Measurements from ENCODE around the gene PTPRG.

The PTPRG gene

GRCh38 chr3:61875976-61876671 is 314.8 kb downstream of the PTPRG start:
- TF ChIP-seq CTCF (IDR thresholded peaks at IDR 0.05; ENCODE audit: low read depth, low read length, missing control alignments), result no peak
- in situ Hi-C loops (cut with HindIII; ENCODE audit: low pct_ligation_motif_present, low sequenced_read_pairs), result no loop called here
- no peak overlapping the region for H3K4me3 ChIP-seq (ENCODE audit: low read depth, low read length)
- H3K27me3 ChIP-seq (replicated peaks), result no peaks in the 10 kb centered on the region
- no peaks in the 10 kb centered on the region for H3K36me3 ChIP-seq (replicated peaks)
- no peak overlapping the region for H3K27ac ChIP-seq
- no peak for DNase-seq

- H3K36me3 ChIP-seq (replicated peaks), result no peaks in the 10 kb centered on the region
- DNase-seq, result no peak
- H3K4me3 ChIP-seq (ENCODE audit: low read depth, low read length), result no peak overlapping the region
- TF ChIP-seq CTCF (IDR thresholded peaks at IDR 0.05; ENCODE audit: low read depth, low read length, missing control alignments), result no peak
- H3K27ac ChIP-seq, result no peak overlapping the region
- in situ Hi-C loops (cut with HindIII; ENCODE audit: low pct_ligation_motif_present, low sequenced_read_pairs), result no loop called here
- no peaks in the 10 kb centered on the region for H3K27me3 ChIP-seq (replicated peaks)
These were observed 315.4 kb downstream of the PTPRG start for GRCh38 chr3:61876797-61877196.

- Histone ChIP-seq H3K36me3 (replicated peaks) (no peaks in the 10 kb centered on the region), H3K27me3 (replicated peaks) (no peaks in the 10 kb centered on the region), H3K4me3 (ENCODE audit: low read depth, low read length) (no peak overlapping the region), H3K27ac (no peak overlapping the region)
- in situ Hi-C loops (cut with HindIII; ENCODE audit: low pct_ligation_motif_present, low sequenced_read_pairs), result no loop called here
- TF ChIP-seq CTCF (IDR thresholded peaks at IDR 0.05; ENCODE audit: low read depth, low read length, missing control alignments), result peak; percentile 19
- no peak for DNase-seq
These were observed 316.2 kb downstream of the PTPRG start for GRCh38 chr3:61877359-61878138.

- Histone ChIP-seq H3K4me3 (ENCODE audit: low read depth, low read length) (no peak overlapping the region), H3K36me3 (replicated peaks) (no peaks in the 10 kb centered on the region), H3K27ac (no peak overlapping the region), H3K27me3 (replicated peaks) (no peaks in the 10 kb centered on the region)
- TF ChIP-seq CTCF (IDR thresholded peaks at IDR 0.05; ENCODE audit: low read depth, low read length, missing control alignments), result no peak
- in situ Hi-C loops (cut with HindIII; ENCODE audit: low pct_ligation_motif_present, low sequenced_read_pairs), result no loop called here
- DNase-seq, result no peak
These were observed 320.9 kb downstream of the PTPRG start for GRCh38 chr3:61882253-61882652.

GRCh38 chr3:61884794-61885193 is 323.4 kb downstream of the PTPRG start:
- Histone ChIP-seq H3K27me3 (replicated peaks) (no peaks in the 10 kb centered on the region), H3K27ac (no peak overlapping the region), H3K36me3 (replicated peaks) (no peaks in the 10 kb centered on the region), H3K4me3 (ENCODE audit: low read depth, low read length) (no peak overlapping the region)
- TF ChIP-seq CTCF (IDR thresholded peaks at IDR 0.05; ENCODE audit: low read depth, low read length, missing control alignments), result no peak
- no peak for DNase-seq
- in situ Hi-C loops (cut with HindIII; ENCODE audit: low pct_ligation_motif_present, low sequenced_read_pairs), result no loop called here

Data from brain microvascular endothelial cell (primary cell).